Stimulated activated CD8-positive, alpha-beta memory T cell treated with anti-CD3 and anti-CD28 coated beads, Interleukin-2, amount 100 ng/mL, for 1 hour (primary cell): Measurements from ENCODE around the gene TCTN1.
"Not testable (repeated sequence)": the region's sequence is repeated elsewhere in the genome, so short reads cannot be mapped to it uniquely, and the experiment has no call there.

Experiments
- DNase-seq, 2 donors: peaks; one replicate each; pipeline ENCODE4 v3.0.0-alpha.2; 2020; ENCODE audit warnings: low read depth in 2 of 2

Gene TCTN1

GRCh38 chr12:110585231-110585799 lies 28.6 kb upstream of the TCTN1 start:
- no peak for DNase-seq

GRCh38 chr12:110587102-110587501 lies 26.8 kb upstream of the TCTN1 start:
- not testable (repeated sequence) for DNase-seq

GRCh38 chr12:110590059-110590458 lies 23.9 kb upstream of the TCTN1 start:
- DNase-seq, result no peak

- DNase-seq, result no peak
Observed at GRCh38 chr12:110590806-110591326, 23.1 kb upstream of the TCTN1 start.

- no peak for DNase-seq
Observed at GRCh38 chr12:110591451-110592051, 22.4 kb upstream of the TCTN1 start.

- DNase-seq, result no peak
Observed at GRCh38 chr12:110592078-110592477, 21.9 kb upstream of the TCTN1 start.

- not testable (repeated sequence) for DNase-seq
Observed at GRCh38 chr12:110592919-110593318, 21.0 kb upstream of the TCTN1 start.

GRCh38 chr12:110597885-110598284 lies 16.0 kb upstream of the TCTN1 start:
- no peak for DNase-seq

GRCh38 chr12:110599334-110599733 lies 14.6 kb upstream of the TCTN1 start:
- no peak for DNase-seq

GRCh38 chr12:110600254-110600653 lies 13.7 kb upstream of the TCTN1 start:
- no peak for DNase-seq

- DNase-seq, result not testable (repeated sequence)
Observed at GRCh38 chr12:110602085-110602814, 11.7 kb upstream of the TCTN1 start.

- no peak for DNase-seq
Observed at GRCh38 chr12:110606253-110606611, 7.7 kb upstream of the TCTN1 start.

GRCh38 chr12:110613071-110613770 lies 708 bp upstream of the TCTN1 start:
- DNase-seq, result no peak

- DNase-seq, result no peak
Observed at GRCh38 chr12:110615171-110615570, 1.2 kb downstream of the TCTN1 start.

GRCh38 chr12:110616471-110617115 lies 2.7 kb downstream of the TCTN1 start:
- DNase-seq, result no peak

- DNase-seq, result no peak
Observed at GRCh38 chr12:110619534-110619953, 5.6 kb downstream of the TCTN1 start.

GRCh38 chr12:110622582-110622981 lies 8.7 kb downstream of the TCTN1 start:
- no peak for DNase-seq

GRCh38 chr12:110627500-110628195 lies 13.7 kb downstream of the TCTN1 start:
- DNase-seq, result no peak

- no peak for DNase-seq
Observed at GRCh38 chr12:110635055-110635454, 21.1 kb downstream of the TCTN1 start.

GRCh38 chr12:110636516-110636915 lies 22.6 kb downstream of the TCTN1 start:
- no peak for DNase-seq

- DNase-seq, result no peak
Observed at GRCh38 chr12:110637869-110638441, 24.0 kb downstream of the TCTN1 start.
